AG04449 (cell line): ENCODE results near the gene CHCHD10.

Experiments used
- CTCF ChIA-PET: fragments of 350-600 bp; formaldehyde crosslinking; extraction: SDS; loops from one replicate; lab custom pipeline; 2021; ENCODE audit warnings: antibody characterized with exemption; lab: Yijun Ruan, JAX
- POLR2A ChIA-PET: fragments of 400-600, 350-600 bp; formaldehyde crosslinking; extraction: SDS; loops from one replicate; lab custom pipeline; 2020; ENCODE audit warnings: antibody characterized with exemption, inconsistent platforms; lab: Yijun Ruan, JAX
- DNase-seq: peaks from one replicate; pipeline ENCODE4 v3.0.0-alpha.2; 2010; ENCODE audit warnings: low read depth, low spot score
- H3K4me3 ChIP-seq: 2 replicates; pipeline ENCODE4 v1.5.1; 2011; ENCODE audit warnings: low read depth, mild to moderate bottlenecking, control low read depth, low read length
- TF ChIP-seq, protein P1 (sequence below): IDR thresholded peaks from one replicate; pipeline ENCODE4 v1.5.1; 2011; ENCODE audit warnings: mild to moderate bottlenecking, moderate library complexity, low read length, control low read depth, inconsistent platforms; ENCODE audit not compliant: insufficient read depth; ENCODE audit errors: missing control alignments

CHCHD10 gene

DNA sequence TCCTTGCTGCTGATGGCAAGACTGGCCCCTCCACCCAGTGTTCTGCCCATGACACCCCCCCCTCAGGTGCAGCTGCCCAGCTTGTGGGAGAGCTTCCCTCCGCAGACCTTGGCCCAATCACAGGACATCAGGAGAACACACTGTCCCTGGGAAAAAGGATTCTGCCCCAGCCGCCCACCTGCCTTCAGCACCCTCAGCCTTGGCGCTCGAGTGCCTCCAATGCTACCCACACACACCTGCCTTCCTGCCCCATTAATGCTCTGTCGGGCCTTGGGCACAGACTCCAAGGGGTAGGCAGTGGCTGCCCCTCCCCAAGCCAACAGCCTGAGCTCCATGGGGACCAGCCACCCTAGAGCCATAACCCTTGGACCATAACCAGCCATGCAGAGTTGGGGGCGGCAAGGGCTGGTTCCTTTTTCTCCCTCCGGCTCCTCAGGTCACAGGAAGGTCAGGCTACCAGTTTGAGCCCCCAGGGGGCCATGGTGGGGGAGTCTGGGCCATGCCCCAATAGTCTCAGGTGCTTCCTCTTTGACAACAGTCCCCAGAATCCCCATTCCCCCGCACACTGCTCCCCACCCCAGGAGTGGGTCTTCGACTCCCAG lies 15.6 kb downstream of the CHCHD10 start:
- H3K4me3 ChIP-seq: no peak overlapping the region
- POLR2A ChIA-PET: no interaction called here
- CTCF ChIA-PET: no interaction called here
- no peak for DNase-seq
- TF ChIP-seq, protein P1, sequence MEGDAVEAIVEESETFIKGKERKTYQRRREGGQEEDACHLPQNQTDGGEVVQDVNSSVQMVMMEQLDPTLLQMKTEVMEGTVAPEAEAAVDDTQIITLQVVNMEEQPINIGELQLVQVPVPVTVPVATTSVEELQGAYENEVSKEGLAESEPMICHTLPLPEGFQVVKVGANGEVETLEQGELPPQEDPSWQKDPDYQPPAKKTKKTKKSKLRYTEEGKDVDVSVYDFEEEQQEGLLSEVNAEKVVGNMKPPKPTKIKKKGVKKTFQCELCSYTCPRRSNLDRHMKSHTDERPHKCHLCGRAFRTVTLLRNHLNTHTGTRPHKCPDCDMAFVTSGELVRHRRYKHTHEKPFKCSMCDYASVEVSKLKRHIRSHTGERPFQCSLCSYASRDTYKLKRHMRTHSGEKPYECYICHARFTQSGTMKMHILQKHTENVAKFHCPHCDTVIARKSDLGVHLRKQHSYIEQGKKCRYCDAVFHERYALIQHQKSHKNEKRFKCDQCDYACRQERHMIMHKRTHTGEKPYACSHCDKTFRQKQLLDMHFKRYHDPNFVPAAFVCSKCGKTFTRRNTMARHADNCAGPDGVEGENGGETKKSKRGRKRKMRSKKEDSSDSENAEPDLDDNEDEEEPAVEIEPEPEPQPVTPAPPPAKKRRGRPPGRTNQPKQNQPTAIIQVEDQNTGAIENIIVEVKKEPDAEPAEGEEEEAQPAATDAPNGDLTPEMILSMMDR: no peak

DNA sequence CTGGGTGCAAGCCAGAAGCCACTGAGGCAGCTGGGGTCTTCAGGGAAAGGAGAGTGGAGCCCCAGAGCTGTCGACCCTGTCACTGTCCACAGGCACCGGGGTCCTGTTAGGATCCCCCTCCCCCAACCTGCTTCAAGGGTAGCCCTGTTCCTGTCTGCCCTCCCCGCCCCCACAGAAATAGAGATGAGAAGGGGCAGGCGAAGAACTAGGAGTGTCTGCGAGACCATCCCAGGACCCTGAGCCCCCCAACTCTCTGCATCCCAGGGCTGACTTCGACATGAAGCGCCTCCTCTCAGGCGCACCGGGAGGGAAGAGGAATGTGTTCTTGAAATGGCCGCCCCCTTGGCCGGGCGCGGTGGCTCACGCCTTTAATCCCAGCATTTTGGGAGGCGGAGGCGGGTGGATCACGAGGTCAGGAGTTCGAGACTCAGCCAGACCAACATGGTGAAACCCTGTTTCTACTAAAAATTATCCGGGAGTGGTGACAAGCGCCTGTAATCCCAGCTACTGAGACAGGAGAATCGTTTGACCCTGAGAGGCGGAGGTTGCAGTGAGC lies 16.3 kb downstream of the CHCHD10 start:
- TF ChIP-seq, protein P1: no peak
- ChIA-PET CTCF (interaction anchor here (0.9 to 1.0 kb wide), 2 partner anchors 12 to 14 kb away, joined by 3 read pairs; no protein-coding TSS in a partner anchor), POLR2A (no interaction called here)
- DNase-seq: no peak
- H3K4me3 ChIP-seq: peak overlapping the region; percentile 78

DNA sequence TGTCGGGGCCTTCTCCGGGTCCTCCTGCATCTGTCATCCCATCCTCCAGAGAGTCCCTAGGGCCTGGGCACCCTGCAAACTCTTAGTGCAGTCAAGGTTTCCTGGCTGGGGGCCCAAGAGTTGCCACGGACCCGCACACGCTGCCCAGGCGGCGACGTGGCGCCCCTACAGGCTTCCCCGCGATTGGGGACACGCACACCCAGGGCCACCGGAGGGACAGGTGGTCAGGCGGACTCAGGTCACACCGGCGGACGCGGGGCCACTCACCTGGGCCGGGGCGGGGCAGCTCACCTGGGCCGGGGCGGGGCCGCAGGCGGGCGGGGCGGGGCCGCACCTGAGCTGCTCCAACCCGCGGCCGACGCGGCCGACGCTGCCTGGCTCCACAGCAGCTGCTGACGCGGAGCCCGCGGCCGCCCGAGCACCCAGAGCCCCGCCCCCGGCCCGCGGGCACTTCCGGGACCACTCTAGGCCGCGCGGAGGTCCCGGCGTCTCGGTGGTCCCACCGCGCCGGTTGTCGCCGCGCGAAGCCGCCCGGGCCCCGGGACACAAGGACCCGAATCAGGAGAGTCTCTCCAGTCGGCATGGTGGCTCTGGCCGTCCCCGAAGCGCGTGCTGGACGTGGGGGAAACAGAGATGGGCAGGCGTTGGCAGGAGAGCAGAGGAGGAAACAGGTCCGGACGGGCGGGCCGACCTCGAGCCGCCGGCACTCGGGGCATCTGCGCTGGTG lies 16.9 kb downstream of the CHCHD10 start, which contains the start of gene ZNF70:
ZNF70 (minus strand) TSS at position 399 of the 727 bp plus-strand sequence. CDS start 5,972 bp downstream, outside the sequence.
- POLR2A ChIA-PET: no interaction called here
- CTCF ChIA-PET: interaction anchor here (0.9 to 2.0 kb wide), 3 partner anchors 13 to 17 kb away, joined by 3 to 10 read pairs (median 3); partner anchors contain the start of gene CHCHD10

DNA sequence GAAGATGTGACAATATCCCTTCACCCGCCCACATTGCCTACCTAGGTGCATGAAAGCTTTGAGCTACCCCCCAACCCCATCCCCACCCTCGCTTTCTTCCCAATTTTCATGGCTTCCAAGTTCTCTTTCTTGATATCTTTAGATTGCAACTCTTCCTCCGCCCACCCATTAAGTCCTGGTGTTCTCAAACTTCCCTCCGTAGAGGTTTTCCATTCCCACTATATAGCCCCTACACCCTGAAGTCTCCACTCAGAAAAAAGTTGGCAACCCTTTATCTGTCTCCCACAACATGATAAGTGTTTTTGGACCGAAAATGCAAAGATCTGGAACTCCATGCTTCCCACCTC lies 17.4 kb downstream of the CHCHD10 start:
- CTCF ChIA-PET: interaction anchor here (0.9 to 2.0 kb wide), 3 partner anchors 13 to 18 kb away, joined by 3 to 10 read pairs (median 3); partner anchors contain the start of gene CHCHD10
- TF ChIP-seq, protein P1: no peak
- no peak for DNase-seq
- POLR2A ChIA-PET: no interaction called here
- peak overlapping the region; percentile 78 for H3K4me3 ChIP-seq

More for the DNA sequence above, 16.9 kb downstream of the CHCHD10 start, which contains the start of gene ZNF70:
- DNase-seq: no peak
- TF ChIP-seq, protein P1: peak; percentile 37
- H3K4me3 ChIP-seq: peak within 1 kb of the TSS; percentile 78

DNA sequence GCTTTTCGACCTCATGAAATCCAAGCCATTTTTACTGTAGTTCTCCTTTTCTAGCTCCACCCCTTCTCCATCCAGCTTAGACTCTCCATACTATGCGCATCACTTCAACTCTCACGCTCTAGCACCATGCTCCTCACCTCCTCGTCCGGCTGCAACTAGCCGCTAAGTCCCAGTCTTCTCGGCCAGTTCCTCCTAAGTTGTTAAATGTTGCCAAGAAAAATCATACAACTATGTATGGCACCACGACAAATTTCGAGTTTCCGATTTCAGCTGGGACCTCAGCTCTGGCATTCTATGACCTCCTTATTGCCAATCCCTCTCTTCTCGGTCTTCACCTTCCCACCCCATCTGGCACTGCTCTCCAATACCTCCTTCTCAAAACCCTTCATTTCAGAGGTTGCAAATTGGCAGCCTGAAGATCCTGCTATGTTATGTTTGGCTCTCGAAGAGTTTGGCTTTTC lies 17.9 kb downstream of the CHCHD10 start:
- ChIA-PET CTCF (interaction anchor here (1.3 to 2.0 kb wide), 3 partner anchors 13 to 100 kb away, joined by 3 to 10 read pairs (median 7); partner anchors contain the start of gene CHCHD10), POLR2A (no interaction called here)
- no peak for DNase-seq
- H3K4me3 ChIP-seq: peak overlapping the region; percentile 78
- TF ChIP-seq, protein P1: no peak
